Measurements from ENCODE around the gene RBM48.

DNA sequence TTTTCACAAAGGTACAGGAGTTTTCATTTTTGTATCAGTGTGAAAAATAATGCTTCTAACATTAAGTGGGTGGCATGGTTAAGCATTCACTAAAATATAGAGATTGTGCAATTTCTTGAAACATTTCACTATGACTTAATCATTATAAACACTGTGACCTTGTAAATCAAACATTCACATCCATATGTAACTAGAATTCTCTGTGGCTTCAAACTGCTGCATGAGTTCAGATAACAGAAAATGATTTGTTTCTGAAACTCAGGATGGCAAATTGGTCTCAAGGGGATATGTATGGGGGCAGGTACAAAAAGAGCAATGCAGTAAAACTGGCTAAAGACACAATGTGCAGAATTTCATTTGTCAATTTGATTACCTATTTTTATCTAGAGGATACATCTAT is 57.8 kb downstream of the RBM48 start:
- TF ChIP-seq, protein P1, sequence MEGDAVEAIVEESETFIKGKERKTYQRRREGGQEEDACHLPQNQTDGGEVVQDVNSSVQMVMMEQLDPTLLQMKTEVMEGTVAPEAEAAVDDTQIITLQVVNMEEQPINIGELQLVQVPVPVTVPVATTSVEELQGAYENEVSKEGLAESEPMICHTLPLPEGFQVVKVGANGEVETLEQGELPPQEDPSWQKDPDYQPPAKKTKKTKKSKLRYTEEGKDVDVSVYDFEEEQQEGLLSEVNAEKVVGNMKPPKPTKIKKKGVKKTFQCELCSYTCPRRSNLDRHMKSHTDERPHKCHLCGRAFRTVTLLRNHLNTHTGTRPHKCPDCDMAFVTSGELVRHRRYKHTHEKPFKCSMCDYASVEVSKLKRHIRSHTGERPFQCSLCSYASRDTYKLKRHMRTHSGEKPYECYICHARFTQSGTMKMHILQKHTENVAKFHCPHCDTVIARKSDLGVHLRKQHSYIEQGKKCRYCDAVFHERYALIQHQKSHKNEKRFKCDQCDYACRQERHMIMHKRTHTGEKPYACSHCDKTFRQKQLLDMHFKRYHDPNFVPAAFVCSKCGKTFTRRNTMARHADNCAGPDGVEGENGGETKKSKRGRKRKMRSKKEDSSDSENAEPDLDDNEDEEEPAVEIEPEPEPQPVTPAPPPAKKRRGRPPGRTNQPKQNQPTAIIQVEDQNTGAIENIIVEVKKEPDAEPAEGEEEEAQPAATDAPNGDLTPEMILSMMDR (IDR thresholded peaks at IDR 0.05), result no peak
- TF ChIP-seq MAZ (IDR thresholded peaks at IDR 0.05; ENCODE audit: borderline replicate concordance, low read depth, low read length) (no peak), PHF8 (IDR thresholded peaks at IDR 0.05; ENCODE audit: borderline replicate concordance, low read depth) (no peak), EP300 (IDR thresholded peaks at IDR 0.05) (no peak), HOXB5 (CRISPR knock-in tag; IDR thresholded peaks at IDR 0.05) (no peak), JUN (IDR thresholded peaks at IDR 0.05) (no peak), RAD21 (conservative IDR thresholded peaks at IDR 0.05 in 1 of 2, IDR thresholded peaks at IDR 0.05 in 1 of 2) (no peak), HDAC2 (IDR thresholded peaks at IDR 0.05) (no peak), POLR2A (IDR thresholded peaks at IDR 0.05; ENCODE audit: low read length) (no peak), JUNB (IDR thresholded peaks at IDR 0.05) (no peak)
- TF ChIP-seq, protein P2, sequence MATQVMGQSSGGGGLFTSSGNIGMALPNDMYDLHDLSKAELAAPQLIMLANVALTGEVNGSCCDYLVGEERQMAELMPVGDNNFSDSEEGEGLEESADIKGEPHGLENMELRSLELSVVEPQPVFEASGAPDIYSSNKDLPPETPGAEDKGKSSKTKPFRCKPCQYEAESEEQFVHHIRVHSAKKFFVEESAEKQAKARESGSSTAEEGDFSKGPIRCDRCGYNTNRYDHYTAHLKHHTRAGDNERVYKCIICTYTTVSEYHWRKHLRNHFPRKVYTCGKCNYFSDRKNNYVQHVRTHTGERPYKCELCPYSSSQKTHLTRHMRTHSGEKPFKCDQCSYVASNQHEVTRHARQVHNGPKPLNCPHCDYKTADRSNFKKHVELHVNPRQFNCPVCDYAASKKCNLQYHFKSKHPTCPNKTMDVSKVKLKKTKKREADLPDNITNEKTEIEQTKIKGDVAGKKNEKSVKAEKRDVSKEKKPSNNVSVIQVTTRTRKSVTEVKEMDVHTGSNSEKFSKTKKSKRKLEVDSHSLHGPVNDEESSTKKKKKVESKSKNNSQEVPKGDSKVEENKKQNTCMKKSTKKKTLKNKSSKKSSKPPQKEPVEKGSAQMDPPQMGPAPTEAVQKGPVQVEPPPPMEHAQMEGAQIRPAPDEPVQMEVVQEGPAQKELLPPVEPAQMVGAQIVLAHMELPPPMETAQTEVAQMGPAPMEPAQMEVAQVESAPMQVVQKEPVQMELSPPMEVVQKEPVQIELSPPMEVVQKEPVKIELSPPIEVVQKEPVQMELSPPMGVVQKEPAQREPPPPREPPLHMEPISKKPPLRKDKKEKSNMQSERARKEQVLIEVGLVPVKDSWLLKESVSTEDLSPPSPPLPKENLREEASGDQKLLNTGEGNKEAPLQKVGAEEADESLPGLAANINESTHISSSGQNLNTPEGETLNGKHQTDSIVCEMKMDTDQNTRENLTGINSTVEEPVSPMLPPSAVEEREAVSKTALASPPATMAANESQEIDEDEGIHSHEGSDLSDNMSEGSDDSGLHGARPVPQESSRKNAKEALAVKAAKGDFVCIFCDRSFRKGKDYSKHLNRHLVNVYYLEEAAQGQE (IDR thresholded peaks at IDR 0.05), result no peak
